ENCODE measurements around the gene SPDYE6. TPM values are rescaled to one million over a fixed set of nuclear protein-coding genes. Genes with fewer than 3 reads are reported as not detected.

Gene SPDYE6
- total and polyA plus RNA-seq, 12 donors, result 0.11 TPM; not detected in 11

DNA sequence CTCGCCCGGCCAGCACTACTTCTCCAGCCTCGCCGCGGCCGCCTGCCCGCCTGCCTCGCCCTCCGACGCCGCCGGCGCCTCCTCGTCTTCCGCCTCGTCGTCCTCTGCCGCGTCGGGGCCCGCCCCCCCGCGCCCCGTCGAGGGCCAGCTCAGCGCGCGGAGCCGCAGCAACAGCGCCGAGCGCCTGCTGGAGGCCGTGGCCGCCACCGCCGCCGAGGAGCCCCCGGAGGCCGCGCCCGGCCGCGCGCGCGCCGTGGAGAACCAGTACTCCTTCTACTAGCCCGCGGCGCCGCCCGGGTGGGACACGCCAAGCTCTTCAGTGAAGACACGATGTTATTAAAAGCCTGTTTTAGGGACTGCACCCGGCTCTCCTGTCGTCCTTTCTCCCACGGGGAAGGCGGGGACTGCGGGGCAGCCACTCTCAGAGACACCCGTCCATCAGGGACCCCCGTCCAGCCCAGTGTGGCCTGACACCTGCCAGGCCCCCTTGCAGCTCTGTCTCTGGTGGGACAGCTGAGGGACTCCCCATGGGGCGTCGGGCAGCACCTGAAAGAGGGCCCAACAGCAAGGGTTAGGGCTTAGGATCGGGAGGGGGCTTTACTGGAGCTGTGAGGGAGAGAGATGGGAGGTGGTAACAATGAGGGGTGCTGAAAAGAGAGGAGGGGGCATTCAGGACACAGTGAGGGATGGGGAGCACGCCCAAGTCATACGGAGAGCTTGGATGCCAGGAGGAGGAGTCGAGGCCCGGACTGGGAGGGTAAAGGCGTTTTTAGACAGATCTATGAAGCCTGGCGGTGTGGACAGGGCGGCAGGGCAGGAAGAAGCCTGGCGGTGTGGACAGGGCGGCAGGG, 34.7 kb downstream of the SPDYE6 start:
- intact Hi-C loops (cut with DNase I), result no loop called here
- Histone ChIP-seq H3K27ac (peak overlapping the region in 1 of 5 donors; percentile 61), H3K27me3 (no peaks in the 10 kb centered on the region), H3K36me3 (replicated peaks in 1 of 2) (no peaks in the 10 kb centered on the region), H3K4me1 (replicated peaks in 1 of 2) (peaks cover 0 to 5% of the 10 kb centered on the region in 2 donors), H3K4me3 (no peak overlapping the region), H3K9me3 (replicated peaks in 1 of 3) (no peaks in the 10 kb centered on the region)
- TF ChIP-seq, protein P1, sequence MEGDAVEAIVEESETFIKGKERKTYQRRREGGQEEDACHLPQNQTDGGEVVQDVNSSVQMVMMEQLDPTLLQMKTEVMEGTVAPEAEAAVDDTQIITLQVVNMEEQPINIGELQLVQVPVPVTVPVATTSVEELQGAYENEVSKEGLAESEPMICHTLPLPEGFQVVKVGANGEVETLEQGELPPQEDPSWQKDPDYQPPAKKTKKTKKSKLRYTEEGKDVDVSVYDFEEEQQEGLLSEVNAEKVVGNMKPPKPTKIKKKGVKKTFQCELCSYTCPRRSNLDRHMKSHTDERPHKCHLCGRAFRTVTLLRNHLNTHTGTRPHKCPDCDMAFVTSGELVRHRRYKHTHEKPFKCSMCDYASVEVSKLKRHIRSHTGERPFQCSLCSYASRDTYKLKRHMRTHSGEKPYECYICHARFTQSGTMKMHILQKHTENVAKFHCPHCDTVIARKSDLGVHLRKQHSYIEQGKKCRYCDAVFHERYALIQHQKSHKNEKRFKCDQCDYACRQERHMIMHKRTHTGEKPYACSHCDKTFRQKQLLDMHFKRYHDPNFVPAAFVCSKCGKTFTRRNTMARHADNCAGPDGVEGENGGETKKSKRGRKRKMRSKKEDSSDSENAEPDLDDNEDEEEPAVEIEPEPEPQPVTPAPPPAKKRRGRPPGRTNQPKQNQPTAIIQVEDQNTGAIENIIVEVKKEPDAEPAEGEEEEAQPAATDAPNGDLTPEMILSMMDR (IDR thresholded peaks at IDR 0.05), result peak in 1 of 6 experiments; percentile 5
- TF ChIP-seq POLR2A (IDR thresholded peaks at IDR 0.05), result no peak
- DNase-seq, result peak in 1 of 7 donors; percentile 32
- 31 to 42% (median 36%) methylated on average over 42 to 73 of the region's 73 CpGs for WGBS, 4 donors

- WGBS, 4 donors, result 77 to 93% (median 85%) methylated on average over 23 to 37 of the region's 37 CpGs
Observed at GRCh38 chr7:102320601-102321350, 35.5 kb downstream of the SPDYE6 start.

GRCh38 chr7:102320181-102320580, 36.1 kb downstream of the SPDYE6 start:
- TF ChIP-seq, protein P1 (IDR thresholded peaks at IDR 0.05), result no peak
- no peak for TF ChIP-seq POLR2A (IDR thresholded peaks at IDR 0.05)
- no peaks in the 10 kb centered on the region for H3K27me3 ChIP-seq
- H3K4me3 ChIP-seq, result no peak overlapping the region
- WGBS, 4 donors, result 92 to 100% (median 95%) methylated on average over 3 to 14 of the region's 14 CpGs
- DNase-seq, result no peak
- intact Hi-C loops (cut with DNase I), result no loop called here
- no peak overlapping the region for H3K27ac ChIP-seq
- H3K4me1 ChIP-seq (replicated peaks in 1 of 2), result peaks cover 0 to 5% of the 10 kb centered on the region in 2 donors
- H3K36me3 ChIP-seq (replicated peaks in 1 of 2), result no peaks in the 10 kb centered on the region
- no peaks in the 10 kb centered on the region for H3K9me3 ChIP-seq (replicated peaks in 1 of 3)

More at GRCh38 chr7:102320601-102321350, 35.5 kb downstream of the SPDYE6 start:
- TF ChIP-seq, protein P1 (IDR thresholded peaks at IDR 0.05), result no peak
- TF ChIP-seq POLR2A (IDR thresholded peaks at IDR 0.05), result no peak
- Histone ChIP-seq H3K4me1 (replicated peaks in 1 of 2) (peaks cover 0 to 5% of the 10 kb centered on the region in 2 donors), H3K9me3 (replicated peaks in 1 of 3) (no peaks in the 10 kb centered on the region), H3K4me3 (no peak overlapping the region), H3K27ac (no peak overlapping the region), H3K36me3 (replicated peaks in 1 of 2) (no peaks in the 10 kb centered on the region), H3K27me3 (no peaks in the 10 kb centered on the region)
- no peak for DNase-seq
- intact Hi-C loops (cut with DNase I), result no loop called here

DNA sequence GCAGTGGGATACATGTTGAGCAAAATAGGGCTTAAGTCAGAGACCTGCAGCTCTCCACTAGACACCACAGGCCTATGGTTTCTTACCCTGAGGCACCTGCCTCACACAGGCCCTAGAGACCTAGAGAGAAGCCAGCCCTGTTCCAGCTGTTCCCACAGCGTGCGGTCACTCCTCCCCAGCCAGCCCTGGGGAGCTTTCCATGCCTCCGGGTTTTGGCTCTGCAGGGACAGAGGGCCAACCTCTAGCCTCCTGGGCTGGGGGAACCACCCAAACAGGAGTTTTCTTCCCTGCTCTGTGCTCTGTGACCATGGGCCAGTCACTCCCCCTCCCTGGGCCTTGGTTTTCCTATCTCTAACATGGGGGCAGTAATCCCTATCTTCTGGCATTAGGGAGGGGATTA, 36.6 kb downstream of the SPDYE6 start:
- 81 to 98% (median 95%) methylated on average over 3 of the region's 3 CpGs; no CpG with 5 or more reads in 1 of the 4 donors for WGBS, 4 donors
- TF ChIP-seq, protein P1 (IDR thresholded peaks at IDR 0.05), result no peak
- no peak for TF ChIP-seq POLR2A (IDR thresholded peaks at IDR 0.05)
- Histone ChIP-seq H3K4me1 (replicated peaks in 1 of 2) (peaks cover 0 to 5% of the 10 kb centered on the region in 2 donors), H3K36me3 (replicated peaks in 1 of 2) (no peaks in the 10 kb centered on the region), H3K27ac (no peak overlapping the region), H3K27me3 (no peaks in the 10 kb centered on the region), H3K4me3 (no peak overlapping the region), H3K9me3 (replicated peaks in 1 of 3) (no peaks in the 10 kb centered on the region)
- intact Hi-C loops (cut with DNase I), result no loop called here
- no peak for DNase-seq

Data from adrenal gland (tissue), 12 donors.